K562 (cell line): ENCODE measurements around the gene CCNB1IP1. TPM values are rescaled to one million over a fixed set of nuclear protein-coding genes. Genes with fewer than 3 reads are reported as not detected.

Experiments used
- CHD2 ChIP-seq: IDR thresholded peaks from 2 replicates; pipeline ENCODE4 v1.6.1; 2011; ENCODE audit warnings: low read depth, low read length
- CHD4 ChIP-seq: fragments of 200-600 bp; sonication (generic); IDR thresholded peaks from 3 replicates; pipeline ENCODE4 v1.6.1; 2012; ENCODE audit warnings: low read depth, mild to moderate bottlenecking, mixed read lengths, low read length, inconsistent platforms; ENCODE audit not compliant: insufficient read depth, insufficient replicate concordance, poor library complexity, severe bottlenecking
- CLOCK ChIP-seq: fragments of 250-450 bp; sonication (Bioruptor Pico); IDR thresholded peaks from 2 replicates; pipeline ENCODE4 v1.4.0; 2020; ENCODE audit warnings: mild to moderate bottlenecking, moderate library complexity, borderline replicate concordance
- CTCF ChIP-seq, 3 experiments: IDR thresholded peaks in 2 of 3; conservative IDR thresholded peaks in 1 of 3; 2 replicates each; pipeline ENCODE4 v1.5.1; 2011 to 2012; ENCODE audit warnings: low read length in 3 of 3, mild to moderate bottlenecking in 3 of 3, control low read depth in 2 of 3, improper control_type of control experiment in 1 of 3, inconsistent platforms in 1 of 3, low read depth in 1 of 3, mixed read lengths in 1 of 3, moderate library complexity in 1 of 3; ENCODE audit not compliant: insufficient read depth in 2 of 3
- EHMT2 ChIP-seq: fragments of 450-650 bp; IDR thresholded peaks from 2 replicates; pipeline ENCODE4 v1.6.1; 2018; ENCODE audit warnings: antibody characterized with exemption
- EWSR1 ChIP-seq: fragments of 450-650 bp; IDR thresholded peaks from 2 replicates; pipeline ENCODE4 v1.6.1; 2018; ENCODE audit warnings: borderline replicate concordance, mild to moderate bottlenecking, low read depth, moderate library complexity; ENCODE audit not compliant: partially characterized antibody
- FUS ChIP-seq: fragments of 200-400 bp; formaldehyde crosslinking; optimal IDR thresholded peaks from 2 replicates; pipeline ENCODE3; 2017; ENCODE audit warnings: low read depth, low read length
- GABPA ChIP-seq: fragments of 200-800 bp; sonication (Bioruptor generic); conservative IDR thresholded peaks from 2 replicates; pipeline ENCODE4 v1.6.1; 2016; ENCODE audit warnings: low read depth, missing genetic modification characterization, missing compliant biosample characterization
- ILF3 ChIP-seq: fragments of 450-650 bp; IDR thresholded peaks from 2 replicates; pipeline ENCODE4 v1.6.1; 2018; ENCODE audit warnings: antibody characterized with exemption, mild to moderate bottlenecking, moderate library complexity, borderline replicate concordance
- JUND ChIP-seq, 2 experiments: IDR thresholded peaks; 2 replicates in 1 of 2; 3 replicates in 1 of 2; pipeline ENCODE4 v1.6.1; 2011; ENCODE audit warnings: borderline replicate concordance in 2 of 2, low read depth in 2 of 2, low read length in 2 of 2, improper control_type of control experiment in 1 of 2, missing biosample characterization in 1 of 2, missing genetic modification characterization in 1 of 2, missing genetic modification reagents in 1 of 2
- KLF10 ChIP-seq: fragments of 250-450 bp; sonication (Bioruptor Pico); IDR thresholded peaks from 2 replicates; pipeline ENCODE4 v1.6.1; 2021; ENCODE audit warnings: matching md5 sums
- NFE2 ChIP-seq: IDR thresholded peaks from 2 replicates; pipeline ENCODE4 v1.6.1; 2014; ENCODE audit warnings: antibody characterized with exemption, low read depth
- POLR2AphosphoS2 ChIP-seq: IDR thresholded peaks from 2 replicates; pipeline ENCODE4 v1.6.1; 2012; ENCODE audit warnings: low read length, improper control_type of control experiment
- SAFB ChIP-seq: fragments of 200-400 bp; formaldehyde crosslinking; IDR thresholded peaks from 2 replicates; pipeline ENCODE4 v1.6.1; 2017; ENCODE audit warnings: low read depth, low read length, borderline replicate concordance
- SIN3B ChIP-seq: fragments of 450-650 bp; IDR thresholded peaks from 2 replicates; pipeline ENCODE4 v1.6.1; 2017; ENCODE audit warnings: low read depth, mild to moderate bottlenecking, moderate library complexity
- ZBTB34 ChIP-seq: fragments of 250-450 bp; sonication (Bioruptor Pico); IDR thresholded peaks from 2 replicates; pipeline ENCODE4 v1.8.0; 2021; ENCODE audit warnings: mild to moderate bottlenecking, moderate library complexity
- ZKSCAN1 ChIP-seq: fragments of 150-350 bp; IDR thresholded peaks from 2 replicates; pipeline ENCODE4 v1.6.1; 2016; ENCODE audit warnings: low read depth, low read length
- ZNF398 ChIP-seq: fragments of 250-450 bp; sonication (Bioruptor Pico); IDR thresholded peaks from 2 replicates; pipeline ENCODE4 v1.8.0; 2021; ENCODE audit warnings: moderate library complexity, mild to moderate bottlenecking, inconsistent platforms
- ZNF707 ChIP-seq: fragments of 250-450 bp; sonication (Bioruptor Pico); conservative IDR thresholded peaks from 2 replicates; pipeline ENCODE4 v1.8.0; 2022; ENCODE audit warnings: inconsistent platforms, mild to moderate bottlenecking, moderate library complexity
- polyA plus RNA-seq, 8 experiments: library from polyadenylated mRNA; depleted of rRNA in 4 of 8; stranded (reverse) in 5 of 8; unstranded in 3 of 8; fragments of >200 nt; fragmentation: Nextera tagmentation in 2 of 8; fragmentation: Illumina TruSeq in 1 of 8; extraction: Ambion mirVana in 2 of 8; extraction: Trizol in 1 of 8; gene quantifications; 2 replicates each; pipeline versions ENCODE4 v1.2.1 to v1.2.3, GENCODE V29; 2011 to 2014; ENCODE audit warnings: inconsistent platforms in 1 of 8, missing spikeins in 1 of 8
- total RNA-seq, 7 experiments: library from RNA; depleted of rRNA in 6 of 7; stranded (reverse); fragments of >200 nt in 6 of 7; fragmentation: Illumina TruSeq in 2 of 7; extraction: Trizol in 2 of 7; gene quantifications; 2 replicates each; pipeline versions ENCODE4 v1.2.1 to v1.2.3, GENCODE V29; 2011 to 2021; ENCODE audit warnings: low replicate concordance in 1 of 7

The CCNB1IP1 gene
- total and polyA plus RNA-seq, 9 of the 15 experiments (the other 6 are each of a cell fraction or from before 2014, with no cell fraction given): 51.8 to 152 (median 81.0) TPM

DNA sequence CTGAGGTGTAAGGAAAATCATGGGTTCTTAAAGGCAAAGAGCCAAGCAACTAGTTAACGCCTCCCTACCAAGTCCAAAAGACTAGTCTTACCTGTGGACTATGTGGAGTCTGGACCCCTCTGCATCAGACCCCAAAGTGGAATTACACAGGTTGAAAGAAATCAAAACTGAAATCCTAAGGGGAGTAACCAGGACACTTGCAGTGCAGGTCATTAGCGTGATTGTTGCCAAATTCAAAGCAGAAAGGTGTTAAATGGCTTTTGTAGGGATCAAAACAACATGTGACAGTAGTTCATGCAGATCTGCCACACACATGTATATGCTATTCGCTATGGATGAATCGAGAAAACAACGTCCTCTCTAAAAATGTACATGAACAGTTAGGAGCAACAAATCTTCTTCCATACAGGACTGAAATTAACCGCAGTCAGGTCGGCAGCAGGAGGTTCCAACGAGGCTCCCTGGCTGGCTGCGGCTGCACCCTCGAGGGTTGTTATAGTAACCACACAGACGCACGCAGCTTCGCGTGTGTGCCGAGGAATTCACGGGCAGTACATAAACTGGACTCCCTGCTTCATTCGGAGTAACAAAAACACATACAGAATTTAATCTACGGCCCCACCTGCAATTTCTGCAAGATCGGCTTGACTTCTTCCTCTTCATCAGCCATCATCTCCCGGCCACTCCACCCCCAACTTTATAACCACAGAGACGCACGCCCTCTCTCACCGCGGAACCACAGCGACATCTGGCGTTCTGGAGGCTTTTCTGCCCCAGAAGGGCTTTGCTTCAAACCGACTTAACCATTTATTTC, 27.6 kb downstream of the CCNB1IP1 start, which contains the start of gene TTC5 (continued):
- TF ChIP-seq ZBTB34 (CRISPR knock-in tag) (no peak), GABPA (0 out of 2 replicates have a peak, but pooled peaks have one; percentile 26), ZNF707 (no peak), CHD2 (no peak), SIN3B (peak; percentile 59; the same call in 1 of the 2 replicates), SAFB (no peak), CLOCK (CRISPR knock-in tag) (no peak), ZKSCAN1 (no peak), CHD4 (no peak), JUND (IDR thresholded peaks at IDR 0.05; ENCODE audit: borderline replicate concordance, low read depth, low read length) (peak; percentile 43; the same call in 1 of the 2 replicates), JUND (tag; IDR thresholded peaks at IDR 0.05; ENCODE audit: borderline replicate concordance, low read depth, low read length) (no peak), FUS (no peak), POLR2AphosphoS2 (no peak), CTCF (IDR thresholded peaks at IDR 0.05 in 2 of 3, conservative IDR thresholded peaks at IDR 0.05 in 1 of 3; ENCODE audit: insufficient read depth in 2 of 3, low read depth in 1 of 3, low read length in 3 of 3) (peak; percentile 79 to 82 (median 81)), ZNF398 (CRISPR knock-in tag) (no peak), ILF3 (no peak), EHMT2 (peak; percentile 41; the same call in 1 of the 2 replicates), NFE2 (no peak), EWSR1 (no peak), KLF10 (CRISPR knock-in tag) (no peak)
